ENCODE results near the gene COQ4.
A peak's percentile ranks its signal among the peaks of the same experiment; 100 is the strongest.

COQ4 gene

GRCh38 chr9:128372784-128373183, 50.1 kb downstream of the COQ4 start:
- Histone ChIP-seq H2AFZ (ENCODE audit: low read depth, low read length) (no peak overlapping the region), H3K36me3 (ENCODE audit: insufficient read depth, low read length) (peaks cover 15% of the 10 kb centered on the region), H3K27ac (ENCODE audit: low read length) (no peak overlapping the region), H3K4me2 (ENCODE audit: insufficient read depth, low read length) (peak overlapping the region; percentile 97), H4K20me1 (ENCODE audit: insufficient read depth, low read length) (peaks cover 21% of the 10 kb centered on the region; the same call in 1 of the 2 replicates), H3K4me1 (ENCODE audit: insufficient read depth, low read length) (peaks cover 27% of the 10 kb centered on the region), H3K4me3 (ENCODE audit: low read depth in 1 of 2, low read length in 2 of 2) (peak overlapping the region in 1 of 2 experiments; percentile 97; a peak in 2 of 4 replicates), H3K9ac (ENCODE audit: low read depth, low read length) (no peak overlapping the region), H3K9me3 (ENCODE audit: insufficient read depth, low read length, severe bottlenecking) (no peaks in the 10 kb centered on the region), H3K27me3 (ENCODE audit: insufficient read depth, low read length, poor library complexity) (no peaks in the 10 kb centered on the region), H3K79me2 (ENCODE audit: insufficient read depth, low read length) (peaks cover 69% of the 10 kb centered on the region)
- DNase-seq (no peak), ATAC-seq (ENCODE audit: insufficient read depth, low read depth) (no peak)
- TF ChIP-seq EZH2 (IDR thresholded peaks at IDR 0.05; ENCODE audit: borderline replicate concordance, low read depth, low read length, severe bottlenecking): no peak
- no peak for TF ChIP-seq CTCF (IDR thresholded peaks at IDR 0.05; ENCODE audit: borderline replicate concordance, extremely low read depth, low read length, poor library complexity, severe bottlenecking)

GRCh38 chr9:128374221-128374675, 51.6 kb downstream of the COQ4 start:
- no peaks in the 10 kb centered on the region for H3K27me3 ChIP-seq (ENCODE audit: insufficient read depth, low read length, poor library complexity)
- peaks cover 75% of the 10 kb centered on the region for H3K79me2 ChIP-seq (ENCODE audit: insufficient read depth, low read length)
- no peak overlapping the region for H2AFZ ChIP-seq (ENCODE audit: low read depth, low read length)
- TF ChIP-seq CTCF (IDR thresholded peaks at IDR 0.05; ENCODE audit: borderline replicate concordance, extremely low read depth, low read length, poor library complexity, severe bottlenecking): no peak
- TF ChIP-seq EZH2 (IDR thresholded peaks at IDR 0.05; ENCODE audit: borderline replicate concordance, low read depth, low read length, severe bottlenecking): no peak
- DNase-seq: no peak
- no peaks in the 10 kb centered on the region for H3K9me3 ChIP-seq (ENCODE audit: insufficient read depth, low read length, severe bottlenecking)
- no peak overlapping the region for H3K4me2 ChIP-seq (ENCODE audit: insufficient read depth, low read length)
- H3K36me3 ChIP-seq (ENCODE audit: insufficient read depth, low read length): peaks cover 26% of the 10 kb centered on the region
- H4K20me1 ChIP-seq (ENCODE audit: insufficient read depth, low read length): peaks cover 22% of the 10 kb centered on the region; the same call in 1 of the 2 replicates
- no peak overlapping the region for H3K4me3 ChIP-seq (ENCODE audit: low read depth in 1 of 2, low read length in 2 of 2)
- peaks cover 27% of the 10 kb centered on the region for H3K4me1 ChIP-seq (ENCODE audit: insufficient read depth, low read length)
- H3K27ac ChIP-seq (ENCODE audit: low read length): no peak overlapping the region
- no peak for ATAC-seq (ENCODE audit: insufficient read depth, low read depth)
- H3K9ac ChIP-seq (ENCODE audit: low read depth, low read length): no peak overlapping the region

- peaks cover 19% of the 10 kb centered on the region for H3K4me1 ChIP-seq (ENCODE audit: insufficient read depth, low read length)
- no peak overlapping the region for H3K4me2 ChIP-seq (ENCODE audit: insufficient read depth, low read length)
- no peak for TF ChIP-seq CTCF (IDR thresholded peaks at IDR 0.05; ENCODE audit: borderline replicate concordance, extremely low read depth, low read length, poor library complexity, severe bottlenecking)
- TF ChIP-seq EZH2 (IDR thresholded peaks at IDR 0.05; ENCODE audit: borderline replicate concordance, low read depth, low read length, severe bottlenecking): no peak
- ATAC-seq (ENCODE audit: insufficient read depth, low read depth) (no peak), DNase-seq (no peak)
- peaks cover 70% of the 10 kb centered on the region for H3K79me2 ChIP-seq (ENCODE audit: insufficient read depth, low read length)
- H2AFZ ChIP-seq (ENCODE audit: low read depth, low read length): no peak overlapping the region
- H3K36me3 ChIP-seq (ENCODE audit: insufficient read depth, low read length): peaks cover 33% of the 10 kb centered on the region
- no peak overlapping the region for H3K4me3 ChIP-seq (ENCODE audit: low read depth in 1 of 2, low read length in 2 of 2)
- H4K20me1 ChIP-seq (ENCODE audit: insufficient read depth, low read length): peaks cover 22% of the 10 kb centered on the region; the same call in 1 of the 2 replicates
- H3K27me3 ChIP-seq (ENCODE audit: insufficient read depth, low read length, poor library complexity): no peaks in the 10 kb centered on the region
- H3K9me3 ChIP-seq (ENCODE audit: insufficient read depth, low read length, severe bottlenecking): no peaks in the 10 kb centered on the region
- H3K27ac ChIP-seq (ENCODE audit: low read length): no peak overlapping the region
- H3K9ac ChIP-seq (ENCODE audit: low read depth, low read length): no peak overlapping the region
These were observed 53.2 kb downstream of the COQ4 start for GRCh38 chr9:128375865-128376264.
